Measurements from ENCODE around the gene AP1G2.

- TF ChIP-seq CTCF (IDR thresholded peaks at IDR 0.05) (no peak), EP300 (IDR thresholded peaks at IDR 0.05) (no peak), POLR2A (IDR thresholded peaks at IDR 0.05; ENCODE audit: low read depth) (no peak), POLR2AphosphoS5 (IDR thresholded peaks at IDR 0.05) (no peak)
Observed at GRCh38 chr14:23600322-23600707, 32.7 kb upstream of the AP1G2 start.

Measured in esophagus muscularis mucosa (tissue), 4 donors.